Hematopoietic multipotent progenitor cell treated with erythropoietin and hydrocortisone succinate and interleukin-3 and kit ligand, for 6 days (in vitro differentiated cells): ENCODE measurements around the gene CTPS1.

ENCODE experiments used
- DNase-seq: peaks from one replicate; pipeline ENCODE4 v3.0.0-alpha.2; 2015

CTPS1 gene

GRCh38 chr1:41025979-41026819 is 46.7 kb downstream of the CTPS1 start:
- DNase-seq, result no peak

GRCh38 chr1:41028034-41028642 is 48.6 kb downstream of the CTPS1 start:
- no peak for DNase-seq

- no peak for DNase-seq
Observed at GRCh38 chr1:41030872-41031616, 51.5 kb downstream of the CTPS1 start.

GRCh38 chr1:41032147-41032546 is 52.7 kb downstream of the CTPS1 start:
- DNase-seq, result no peak

- no peak for DNase-seq
Observed at GRCh38 chr1:41033272-41033671, 53.8 kb downstream of the CTPS1 start.

- no peak for DNase-seq
Observed at GRCh38 chr1:41037116-41037903, 57.8 kb downstream of the CTPS1 start.

GRCh38 chr1:41038110-41038509 is 58.6 kb downstream of the CTPS1 start:
- no peak for DNase-seq

GRCh38 chr1:41041614-41042270 is 62.2 kb downstream of the CTPS1 start:
- no peak for DNase-seq

GRCh38 chr1:41044187-41044586 is 64.7 kb downstream of the CTPS1 start:
- DNase-seq, result no peak

- DNase-seq, result no peak
Observed at GRCh38 chr1:41045740-41046139, 66.2 kb downstream of the CTPS1 start.

- DNase-seq, result no peak
Observed at GRCh38 chr1:41046347-41046775, 66.9 kb downstream of the CTPS1 start.

GRCh38 chr1:41048540-41048939 is 69.0 kb downstream of the CTPS1 start:
- DNase-seq, result no peak

GRCh38 chr1:41051022-41051421 is 71.5 kb downstream of the CTPS1 start:
- DNase-seq, result no peak

- DNase-seq, result peak; percentile 40
Observed at GRCh38 chr1:41053316-41053715, 73.8 kb downstream of the CTPS1 start.

- no peak for DNase-seq
Observed at GRCh38 chr1:41056907-41057306, 77.4 kb downstream of the CTPS1 start.
